ENCODE measurements around the gene NTNG2. TPM values are rescaled to one million over a fixed set of nuclear protein-coding genes. Genes with fewer than 3 reads are reported as not detected.
"Not testable (repeated sequence)": the region's sequence is repeated elsewhere in the genome, so short reads cannot be mapped to it uniquely, and the experiment has no call there.

Gene NTNG2
- total RNA-seq, 1 donor, result 2.4 TPM

DNA sequence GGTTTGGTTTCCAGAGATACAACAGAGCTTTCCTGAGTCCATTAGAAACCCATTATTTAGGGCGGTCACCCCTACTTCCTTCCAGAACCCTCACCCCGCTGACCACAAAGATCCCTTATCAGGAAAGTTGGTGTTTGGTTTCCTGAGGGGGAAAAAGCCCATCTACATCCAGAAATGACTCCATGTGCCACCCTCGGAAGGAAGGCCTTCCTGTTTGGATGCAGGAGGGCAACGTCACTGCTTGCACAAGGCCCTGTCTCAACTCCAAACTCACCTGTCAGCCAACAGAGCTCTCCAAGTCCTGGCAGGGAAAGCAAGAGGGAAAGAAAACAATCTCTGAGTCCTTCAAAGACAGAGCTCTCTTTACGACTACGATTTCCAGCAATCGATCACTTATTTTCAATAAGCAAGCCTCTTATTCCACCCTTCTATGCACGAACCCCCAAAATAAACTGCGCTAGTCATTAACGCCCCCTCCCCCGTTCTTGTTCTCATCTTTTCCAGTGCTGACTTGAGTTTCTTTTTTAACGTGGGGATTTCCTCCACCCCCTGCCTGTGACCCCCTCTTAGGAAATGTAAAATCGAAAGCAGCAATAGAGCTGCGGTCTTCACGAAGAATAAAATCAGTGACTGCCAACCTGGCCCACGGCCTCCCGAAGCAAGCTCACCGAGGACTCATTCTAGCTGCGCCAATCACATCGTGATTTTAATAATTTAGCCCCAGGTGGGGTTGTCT is 35.7 kb upstream of the NTNG2 start:
- no peak overlapping the region for H3K4me3 ChIP-seq (ENCODE audit: low read depth, low read length)
- TF ChIP-seq CTCF (IDR thresholded peaks at IDR 0.05; ENCODE audit: insufficient read depth, low read length), result no peak
- no peak for DNase-seq (ENCODE audit: low read depth)

GRCh38 chr9:132126680-132127236 is 35.1 kb upstream of the NTNG2 start:
- TF ChIP-seq CTCF (IDR thresholded peaks at IDR 0.05; ENCODE audit: insufficient read depth, low read length), result no peak

DNA sequence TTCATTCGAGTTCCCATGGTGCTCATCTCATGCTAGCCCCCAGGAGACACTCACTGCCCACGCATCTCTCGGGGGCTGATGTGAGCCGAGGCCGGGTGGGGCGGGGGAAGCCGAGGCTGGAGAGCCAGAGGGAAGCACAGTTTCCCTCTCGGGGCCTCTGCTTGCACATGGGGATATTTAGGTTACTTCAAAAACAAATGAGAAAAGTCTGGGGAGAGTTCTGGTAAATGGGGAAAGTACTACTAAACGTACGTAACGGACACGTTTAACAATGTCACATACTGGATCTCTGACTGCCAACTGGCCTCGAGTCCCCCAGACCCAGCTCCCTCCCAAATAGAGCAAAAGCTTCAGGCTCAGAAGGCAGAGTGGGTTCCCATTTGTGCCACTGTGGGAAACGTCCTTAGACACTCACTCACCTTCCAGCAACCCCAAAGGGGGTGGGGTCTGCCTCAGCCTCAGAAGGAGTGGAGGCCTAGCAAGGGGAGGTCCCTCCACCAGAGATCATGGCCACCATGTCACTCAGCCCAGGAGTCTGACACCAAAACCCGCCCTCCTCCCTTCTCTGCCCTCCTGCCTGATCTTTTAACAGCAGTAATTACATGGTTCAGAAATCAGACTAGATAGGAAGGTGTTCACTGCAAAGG is 33.8 kb upstream of the NTNG2 start:
- DNase-seq (ENCODE audit: low read depth), result no peak
- TF ChIP-seq CTCF (IDR thresholded peaks at IDR 0.05; ENCODE audit: insufficient read depth, low read length), result no peak
- no peak overlapping the region for H3K4me3 ChIP-seq (ENCODE audit: low read depth, low read length)

More at GRCh38 chr9:132126680-132127236, 35.1 kb upstream of the NTNG2 start:
- no peak overlapping the region for H3K4me3 ChIP-seq (ENCODE audit: low read depth, low read length)
- no peak for DNase-seq (ENCODE audit: low read depth)

DNA sequence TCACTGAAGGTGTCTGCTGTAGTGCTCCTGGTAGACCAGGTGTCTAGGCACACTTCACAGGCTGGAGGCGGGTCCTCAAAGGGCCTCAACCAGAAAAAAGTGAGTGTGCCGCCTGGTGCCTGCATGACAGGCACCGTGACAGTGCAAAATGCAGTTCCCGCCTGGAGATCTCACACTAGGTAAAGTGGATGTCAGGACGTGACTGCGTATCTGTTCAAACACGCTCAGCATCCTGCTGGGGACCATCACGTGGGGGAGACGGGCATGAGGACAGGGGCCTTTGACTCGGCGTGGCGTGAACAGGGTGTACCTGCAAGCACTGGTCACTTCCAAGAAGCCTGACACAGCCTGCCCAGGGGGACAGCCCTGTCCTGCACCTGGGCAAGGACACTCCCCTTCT is 32.3 kb upstream of the NTNG2 start:
- TF ChIP-seq CTCF (IDR thresholded peaks at IDR 0.05; ENCODE audit: insufficient read depth, low read length), result no peak
- H3K4me3 ChIP-seq (ENCODE audit: low read depth, low read length), result no peak overlapping the region
- DNase-seq (ENCODE audit: low read depth), result no peak

GRCh38 chr9:132134085-132134484 is 27.8 kb upstream of the NTNG2 start:
- H3K4me3 ChIP-seq (ENCODE audit: low read depth, low read length); DNase-seq (ENCODE audit: low read depth): not testable (repeated sequence)

DNA sequence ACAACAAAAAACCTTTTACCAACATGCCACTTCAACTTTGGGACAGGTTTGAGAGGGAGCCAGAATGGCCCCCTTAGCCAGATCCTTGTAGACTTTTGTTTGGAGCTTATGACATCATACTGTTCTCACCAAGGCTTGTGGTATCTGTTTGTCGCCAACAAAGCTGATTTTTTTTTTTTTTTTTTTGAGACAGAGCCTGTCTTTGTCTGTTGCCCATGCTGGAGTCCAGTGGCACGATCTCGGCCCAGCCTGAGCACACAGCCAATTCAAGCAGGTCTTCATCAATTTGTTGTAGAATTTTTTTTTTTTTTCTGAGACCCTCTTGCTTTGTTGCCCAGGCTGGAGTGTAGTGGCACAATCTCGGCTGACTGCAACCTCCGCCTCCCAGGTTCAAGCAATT is 26.4 kb upstream of the NTNG2 start:
- no peak for DNase-seq (ENCODE audit: low read depth)

More for the DNA sequence above, 26.4 kb upstream of the NTNG2 start:
- no peak for TF ChIP-seq CTCF (IDR thresholded peaks at IDR 0.05; ENCODE audit: insufficient read depth, low read length)
- H3K4me3 ChIP-seq (ENCODE audit: low read depth, low read length), result no peak overlapping the region
